Type B pancreatic cell (in vitro differentiated cells): ENCODE measurements around the gene PLD4. TPM values are rescaled to one million over a fixed set of nuclear protein-coding genes. Genes with fewer than 3 reads are reported as not detected.
"Not testable (repeated sequence)": the region's sequence is repeated elsewhere in the genome, so short reads cannot be mapped to it uniquely, and the experiment has no call there.

Experiments used
- DNase-seq: peaks from one replicate; pipeline ENCODE4 v3.0.0; 2021; ENCODE audit warnings: mixed read lengths; ENCODE audit not compliant: unreplicated experiment; ENCODE audit errors: extremely low spot score
- H3K27ac Mint-ChIP-seq: 2 replicates; pipeline ENCODE4 v1.8.0; 2021; ENCODE audit warnings: mild to moderate bottlenecking, mixed read lengths
- H3K27me3 Mint-ChIP-seq: 2 replicates; pipeline ENCODE4 v1.8.0; 2021; ENCODE audit warnings: mixed read lengths
- H3K36me3 Mint-ChIP-seq: 2 replicates; pipeline ENCODE4 v1.8.0; 2021; ENCODE audit warnings: mixed read lengths
- H3K4me1 Mint-ChIP-seq: one replicate; pipeline ENCODE4 v1.8.0; 2021; ENCODE audit warnings: mixed read lengths; ENCODE audit not compliant: unreplicated experiment
- H3K4me3 Mint-ChIP-seq: 2 replicates; pipeline ENCODE4 v1.8.0; 2021; ENCODE audit warnings: mild to moderate bottlenecking, mixed read lengths
- H3K9me3 Mint-ChIP-seq: 2 replicates; pipeline ENCODE4 v1.8.0; 2021; ENCODE audit warnings: mixed read lengths
- CTCF ChIP-seq: fragments of 200-600 bp; sonication (generic); conservative IDR thresholded peaks from 2 replicates; pipeline ENCODE4 v1.5.0; 2021; ENCODE audit warnings: antibody characterized with exemption, mild to moderate bottlenecking
- total RNA-seq: library from RNA; stranded (reverse); gene quantifications from 2 replicates; pipeline ENCODE4 v1.2.1, GENCODE V29; 2021; ENCODE audit warnings: low replicate concordance

The PLD4 gene
- total RNA-seq, 1 donor from 2014 or later: 0.17 TPM

- not testable (repeated sequence) for H3K9me3 Mint-ChIP-seq, DNase-seq, H3K4me3 Mint-ChIP-seq, H3K4me1 Mint-ChIP-seq, H3K27ac Mint-ChIP-seq, H3K36me3 Mint-ChIP-seq
- peaks cover 16% of the 10 kb centered on the region for H3K27me3 Mint-ChIP-seq
Observed at GRCh38 chr14:104944436-104945205, 19.9 kb downstream of the PLD4 start.

GRCh38 chr14:104945266-104945665 lies 20.6 kb downstream of the PLD4 start:
- not testable (repeated sequence) for H3K27me3 Mint-ChIP-seq, DNase-seq, H3K4me3 Mint-ChIP-seq, H3K27ac Mint-ChIP-seq, H3K4me1 Mint-ChIP-seq, H3K9me3 Mint-ChIP-seq, H3K36me3 Mint-ChIP-seq

- not testable (repeated sequence) for H3K36me3 Mint-ChIP-seq, H3K9me3 Mint-ChIP-seq, DNase-seq, H3K27ac Mint-ChIP-seq, H3K27me3 Mint-ChIP-seq, H3K4me1 Mint-ChIP-seq, H3K4me3 Mint-ChIP-seq
Observed at GRCh38 chr14:104945986-104946965, 21.6 kb downstream of the PLD4 start.

- not testable (repeated sequence) for H3K4me1 Mint-ChIP-seq, H3K4me3 Mint-ChIP-seq, H3K36me3 Mint-ChIP-seq, H3K27me3 Mint-ChIP-seq, H3K27ac Mint-ChIP-seq, DNase-seq, H3K9me3 Mint-ChIP-seq
Observed at GRCh38 chr14:104947201-104947600, 22.5 kb downstream of the PLD4 start.

GRCh38 chr14:104947881-104948735 lies 23.4 kb downstream of the PLD4 start:
- not testable (repeated sequence) for H3K36me3 Mint-ChIP-seq, H3K27me3 Mint-ChIP-seq, H3K4me3 Mint-ChIP-seq, DNase-seq, H3K4me1 Mint-ChIP-seq, H3K9me3 Mint-ChIP-seq, H3K27ac Mint-ChIP-seq

- no peak for TF ChIP-seq CTCF
- peaks cover 4% of the 10 kb centered on the region for H3K27me3 Mint-ChIP-seq
- no peaks in the 10 kb centered on the region for H3K4me1 Mint-ChIP-seq
- no peaks in the 10 kb centered on the region for H3K9me3 Mint-ChIP-seq
- H3K4me3 Mint-ChIP-seq: no peak overlapping the region
- no peak for DNase-seq
- no peaks in the 10 kb centered on the region for H3K36me3 Mint-ChIP-seq
- no peak overlapping the region for H3K27ac Mint-ChIP-seq
Observed at GRCh38 chr14:104948736-104949031, 24.0 kb downstream of the PLD4 start.

- H3K36me3 Mint-ChIP-seq, H3K4me3 Mint-ChIP-seq, H3K4me1 Mint-ChIP-seq, H3K27ac Mint-ChIP-seq, H3K27me3 Mint-ChIP-seq, DNase-seq, H3K9me3 Mint-ChIP-seq: not testable (repeated sequence)
Observed at GRCh38 chr14:104949406-104949955, 24.8 kb downstream of the PLD4 start.

- no peak overlapping the region for H3K27ac Mint-ChIP-seq
- H3K36me3 Mint-ChIP-seq: no peaks in the 10 kb centered on the region
- no peak for TF ChIP-seq CTCF
Observed at GRCh38 chr14:104950021-104950420, 25.3 kb downstream of the PLD4 start.

GRCh38 chr14:104950701-104951100 lies 26.0 kb downstream of the PLD4 start:
- not testable (repeated sequence) for H3K27me3 Mint-ChIP-seq, H3K4me1 Mint-ChIP-seq, H3K9me3 Mint-ChIP-seq, DNase-seq, H3K4me3 Mint-ChIP-seq, H3K27ac Mint-ChIP-seq, H3K36me3 Mint-ChIP-seq

More at GRCh38 chr14:104950021-104950420, 25.3 kb downstream of the PLD4 start:
- Mint-ChIP-seq H3K4me1 (no peaks in the 10 kb centered on the region), H3K27me3 (peaks cover 4% of the 10 kb centered on the region), H3K9me3 (no peaks in the 10 kb centered on the region), H3K4me3 (no peak overlapping the region)
- DNase-seq: no peak

- not testable (repeated sequence) for H3K27ac Mint-ChIP-seq, H3K4me1 Mint-ChIP-seq, DNase-seq, H3K4me3 Mint-ChIP-seq, H3K9me3 Mint-ChIP-seq, H3K36me3 Mint-ChIP-seq, H3K27me3 Mint-ChIP-seq
Observed at GRCh38 chr14:104951863-104952657, 27.4 kb downstream of the PLD4 start.
